GM18909 (cell line): ENCODE results near the gene MOBP.
"Not testable (repeated sequence)": the region's sequence is repeated elsewhere in the genome, so short reads cannot be mapped to it uniquely, and the experiment has no call there.

ENCODE experiments used
- ATAC-seq: cut with Tn5 transposase; IDR thresholded peaks from one replicate; pipeline ENCODE4 v1.9.1; 2021; ENCODE audit warnings: mild to moderate bottlenecking; ENCODE audit not compliant: unreplicated experiment, poor library complexity

MOBP gene

GRCh38 chr3:39467394-39468107, at the start of gene MOBP:
TSS of gene MOBP (plus strand) at chr3:39467680. CDS start at chr3:39502070, 34,390 bp downstream.
- ATAC-seq: no peak

- ATAC-seq: not testable (repeated sequence)
These were observed 48.8 kb upstream of the MOBP start for GRCh38 chr3:39418556-39419225.

- ATAC-seq: no peak
These were observed 47.7 kb upstream of the MOBP start for GRCh38 chr3:39419742-39420315.

GRCh38 chr3:39420543-39420942, 46.9 kb upstream of the MOBP start:
- no peak for ATAC-seq

- ATAC-seq: no peak
These were observed 44.0 kb upstream of the MOBP start for GRCh38 chr3:39423436-39423970.

- ATAC-seq: no peak
These were observed 41.2 kb upstream of the MOBP start for GRCh38 chr3:39426312-39426711.

- ATAC-seq: no peak
These were observed 40.0 kb upstream of the MOBP start for GRCh38 chr3:39427506-39427905.

GRCh38 chr3:39428745-39429201, 38.7 kb upstream of the MOBP start:
- ATAC-seq: no peak

GRCh38 chr3:39429466-39429865, 38.0 kb upstream of the MOBP start:
- no peak for ATAC-seq

- no peak for ATAC-seq
These were observed 35.1 kb upstream of the MOBP start for GRCh38 chr3:39432342-39432741.

- ATAC-seq: no peak
These were observed 33.8 kb upstream of the MOBP start for GRCh38 chr3:39433642-39434041.

- ATAC-seq: no peak
These were observed 32.9 kb upstream of the MOBP start for GRCh38 chr3:39434574-39434973.

- ATAC-seq: no peak
These were observed 32.3 kb upstream of the MOBP start for GRCh38 chr3:39435006-39435748.

- ATAC-seq: no peak
These were observed 28.6 kb upstream of the MOBP start for GRCh38 chr3:39438880-39439279.

- ATAC-seq: no peak
These were observed 27.2 kb upstream of the MOBP start for GRCh38 chr3:39440316-39440715.

GRCh38 chr3:39443530-39443929, 23.9 kb upstream of the MOBP start:
- ATAC-seq: no peak

- ATAC-seq: no peak
These were observed 21.6 kb upstream of the MOBP start for GRCh38 chr3:39445927-39446326.

GRCh38 chr3:39446444-39446843, 21.0 kb upstream of the MOBP start:
- no peak for ATAC-seq

- peak; percentile 86 for ATAC-seq
These were observed 19.6 kb upstream of the MOBP start for GRCh38 chr3:39447637-39448483.
